Activated CD8-positive, alpha-beta memory T cell treated with anti-CD3 and anti-CD28 coated beads, Interleukin-2, amount 50 U/mL, for 1 hour (primary cell): ENCODE data around the gene UNC13D.
"Not testable (repeated sequence)": the region's sequence is repeated elsewhere in the genome, so short reads cannot be mapped to it uniquely, and the experiment has no call there.

Experiments used
- DNase-seq: peaks from one replicate; pipeline ENCODE4 v3.0.0-alpha.2; 2020; ENCODE audit errors: extremely low read depth

Gene UNC13D

GRCh38 chr17:75874323-75875181 is 30.3 kb upstream of the UNC13D start:
- no peak for DNase-seq

GRCh38 chr17:75873587-75874322 is 29.6 kb upstream of the UNC13D start:
- DNase-seq, result no peak

- DNase-seq, result no peak
Observed at GRCh38 chr17:75872434-75873351, 28.5 kb upstream of the UNC13D start.

- DNase-seq, result not testable (repeated sequence)
Observed at GRCh38 chr17:75870228-75870627, 26.0 kb upstream of the UNC13D start.

GRCh38 chr17:75869282-75870141 is 25.3 kb upstream of the UNC13D start:
- DNase-seq, result no peak

GRCh38 chr17:75868730-75869281 is 24.6 kb upstream of the UNC13D start:
- DNase-seq, result not testable (repeated sequence)

- not testable (repeated sequence) for DNase-seq
Observed at GRCh38 chr17:75865404-75866188, 21.4 kb upstream of the UNC13D start.

GRCh38 chr17:75864887-75865286 is 20.7 kb upstream of the UNC13D start:
- DNase-seq, result not testable (repeated sequence)

- no peak for DNase-seq
Observed at GRCh38 chr17:75864448-75864871, 20.3 kb upstream of the UNC13D start.

- no peak for DNase-seq
Observed at GRCh38 chr17:75861927-75862317, 17.7 kb upstream of the UNC13D start.

- not testable (repeated sequence) for DNase-seq
Observed at GRCh38 chr17:75859358-75859757, 15.2 kb upstream of the UNC13D start.

GRCh38 chr17:75856062-75856756 is 12.0 kb upstream of the UNC13D start:
- no peak for DNase-seq

GRCh38 chr17:75855310-75856061 is 11.3 kb upstream of the UNC13D start, which contains the start of gene WBP2:
Gene WBP2 (minus strand): TSS chr17:75855335. CDS start chr17:75855297, 38 bp downstream.
- DNase-seq, result peak; percentile 98

GRCh38 chr17:75854881-75855309 is 10.7 kb upstream of the UNC13D start:
- DNase-seq, result peak; percentile 31

- DNase-seq, result no peak
Observed at GRCh38 chr17:75854101-75854748, 10.0 kb upstream of the UNC13D start.

- no peak for DNase-seq
Observed at GRCh38 chr17:75853433-75853832, 9.2 kb upstream of the UNC13D start.

GRCh38 chr17:75851693-75851991 is 7.4 kb upstream of the UNC13D start:
- not testable (repeated sequence) for DNase-seq
